ENCODE measurements around the gene SREK1IP1. TPM values are rescaled to one million over a fixed set of nuclear protein-coding genes. Genes with fewer than 3 reads are reported as not detected.

Gene SREK1IP1
- 11.7 TPM for total RNA-seq

DNA sequence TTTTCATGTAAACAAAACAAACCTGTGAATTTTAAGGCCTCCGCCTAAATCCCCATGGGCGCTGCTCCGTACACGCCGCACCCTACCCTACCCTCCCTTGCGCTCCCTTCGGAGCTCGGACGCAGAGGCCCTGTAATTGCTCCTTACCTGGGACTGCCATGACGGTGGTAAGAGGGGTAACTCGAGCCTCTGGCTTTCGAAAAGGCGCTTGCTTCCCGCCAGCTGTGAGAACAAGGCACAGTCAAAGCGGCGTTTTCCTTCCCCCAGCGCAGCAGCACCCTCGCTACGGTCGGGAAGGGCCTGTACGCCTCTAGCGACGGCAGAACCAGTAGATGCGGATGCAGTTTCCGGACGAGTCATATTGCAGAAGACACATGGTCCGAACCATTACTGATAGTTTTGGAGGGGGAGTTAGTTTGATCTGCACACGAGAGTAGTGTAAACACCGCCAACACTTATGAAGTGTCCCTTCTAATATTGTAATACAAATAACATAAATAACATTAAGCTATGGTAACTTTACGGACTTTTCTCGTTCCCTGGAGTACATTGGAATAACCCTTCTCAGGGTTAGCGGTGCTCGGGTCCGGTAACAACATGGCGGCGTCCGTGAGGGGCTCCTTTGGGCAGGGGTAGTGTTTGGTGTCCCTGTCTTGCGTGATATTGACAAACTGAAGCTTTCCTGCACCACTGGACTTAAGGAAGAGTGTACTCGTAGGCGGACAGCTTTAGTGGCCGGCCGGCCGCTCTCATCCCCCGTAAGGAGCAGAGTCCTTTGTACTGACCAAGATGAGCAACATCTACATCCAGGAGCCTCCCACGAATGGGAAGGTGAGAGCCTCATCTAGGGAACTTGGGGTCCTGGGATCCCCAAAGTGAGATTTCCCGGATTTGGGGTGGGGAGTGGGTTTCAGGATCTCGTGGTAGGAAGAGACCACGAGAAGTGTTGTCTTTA, at the start of gene SREK1IP1, which contains the start of gene CWC27:
Gene SREK1IP1 (minus strand): TSS at position 334 of the 955 bp plus-strand sequence. CDS start 174 bp downstream, at position 160.
Gene CWC27 (plus strand): TSS at position 573 of the 955 bp plus-strand sequence. CDS start 217 bp downstream, at position 790.

DNA sequence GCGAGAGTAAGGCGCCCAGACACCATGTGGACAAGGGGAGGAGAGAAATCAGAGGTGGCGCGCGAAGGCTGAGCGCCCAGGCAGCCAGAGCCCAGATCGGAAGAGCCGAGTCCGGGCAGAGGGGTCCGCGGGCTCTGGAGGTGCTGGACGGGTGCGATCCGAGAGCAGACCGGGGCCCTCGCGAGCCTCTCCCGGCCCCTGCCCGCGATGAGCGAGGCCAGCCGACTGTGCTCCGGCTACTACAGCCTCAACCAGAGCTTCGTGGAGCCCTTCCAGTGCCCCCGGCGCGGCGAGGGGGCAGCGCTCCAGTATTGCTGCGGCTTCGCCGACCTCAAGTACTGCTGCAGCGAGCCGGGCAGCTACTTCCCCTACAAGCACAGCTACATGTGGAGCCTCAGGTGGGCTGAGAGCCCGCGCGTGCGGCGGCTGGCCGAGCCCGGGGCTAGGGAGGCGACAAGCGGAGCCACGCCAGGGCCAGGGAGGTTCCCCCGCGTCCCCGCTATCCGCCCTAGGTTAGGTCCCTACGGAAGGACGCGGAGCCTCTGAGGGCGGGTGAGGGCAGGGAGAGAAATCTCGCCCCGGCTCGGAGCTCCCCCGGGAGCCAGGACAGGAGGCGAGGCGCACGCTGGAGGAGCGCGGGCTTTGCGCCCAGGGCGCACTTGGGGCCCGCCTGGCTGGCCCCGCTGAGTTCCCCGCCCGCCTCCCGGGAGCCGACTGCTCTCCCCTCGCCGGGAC, 77.9 kb downstream of the SREK1IP1 start, which contains the start of gene SHISAL2B:
Gene SHISAL2B (plus strand): TSS at position 87 of the 735 bp plus-strand sequence. CDS start 121 bp downstream, at position 208.

Other genes with a start within 250 kb of the SREK1IP1 start
- gene SHISAL2B, start 78.2 kb downstream of the SREK1IP1 start, total RNA-seq: not detected
- gene CWC27, start 239 bp upstream of the SREK1IP1 start, total RNA-seq: 15.6 TPM

Measured in metanephros (tissue), 1 donor.